Progenitor cell of endocrine pancreas (in vitro differentiated cells): ENCODE measurements around the gene AMMECR1. TPM values are rescaled to one million over a fixed set of nuclear protein-coding genes. Genes with fewer than 3 reads are reported as not detected.

Experiments
- DNase-seq: peaks from one replicate; pipeline ENCODE4 v3.0.0; 2021; ENCODE audit warnings: low spot score; ENCODE audit not compliant: unreplicated experiment
- H3K27ac Mint-ChIP-seq: 2 replicates; pipeline ENCODE4 v1.8.0; 2021; ENCODE audit warnings: mild to moderate bottlenecking, moderate library complexity, mixed read lengths
- H3K27me3 Mint-ChIP-seq: 2 replicates; pipeline ENCODE4 v1.8.0; 2021; ENCODE audit warnings: mixed read lengths
- H3K36me3 Mint-ChIP-seq: 2 replicates; pipeline ENCODE4 v1.8.0; 2022; ENCODE audit warnings: mixed read lengths; ENCODE audit not compliant: insufficient read depth
- H3K4me1 Mint-ChIP-seq: 2 replicates; pipeline ENCODE4 v1.8.0; 2021; ENCODE audit warnings: low read depth, mixed read lengths
- H3K4me3 Mint-ChIP-seq: 2 replicates; pipeline ENCODE4 v1.8.0; 2021; ENCODE audit warnings: low read depth, mild to moderate bottlenecking, moderate library complexity, mixed read lengths
- H3K9me3 Mint-ChIP-seq: 2 replicates; pipeline ENCODE4 v1.8.0; 2021; ENCODE audit warnings: low read depth, mixed read lengths
- total RNA-seq: library from RNA; stranded (reverse); gene quantifications from 2 replicates; pipeline ENCODE4 v1.2.1, GENCODE V29; 2021
- TF ChIP-seq, protein P1 (sequence below): fragments of 200-600 bp; sonication (generic); IDR thresholded peaks from one replicate; pipeline ENCODE4 v1.5.0; 2021; ENCODE audit warnings: antibody characterized with exemption, mild to moderate bottlenecking; ENCODE audit not compliant: unreplicated experiment

Gene AMMECR1
- total RNA-seq, 1 donor from 2014 or later: 27.8 TPM

DNA sequence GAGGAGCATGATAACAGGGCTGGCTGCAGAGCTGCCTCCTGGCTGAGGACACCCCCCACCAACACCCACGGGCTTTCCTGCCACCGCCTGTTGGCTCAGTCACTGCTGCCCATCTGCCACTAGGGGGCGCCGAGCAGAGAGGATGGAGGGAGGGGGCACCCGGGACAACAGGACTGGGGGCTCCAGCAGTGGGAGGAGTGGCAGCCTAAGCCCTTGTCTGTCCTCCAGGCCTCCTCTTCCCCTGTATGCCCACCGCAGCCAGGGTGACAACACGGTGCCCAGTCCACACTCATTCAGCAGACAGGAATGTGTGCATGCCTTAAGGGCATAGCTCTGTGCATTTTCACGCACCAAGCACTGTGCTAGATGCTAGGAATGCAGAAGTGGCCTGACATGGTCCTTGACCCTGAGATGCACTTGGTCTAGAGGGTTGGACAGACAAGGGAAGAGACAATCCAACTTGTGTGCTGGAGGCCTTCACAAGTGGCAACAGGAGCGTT lies 149.9 kb downstream of the AMMECR1 start:
- Mint-ChIP-seq H3K9me3 (no peaks in the 10 kb centered on the region), H3K4me3 (no peak overlapping the region), H3K27ac (no peak overlapping the region), H3K4me1 (no peaks in the 10 kb centered on the region), H3K36me3 (peaks cover 6% of the 10 kb centered on the region), H3K27me3 (no peaks in the 10 kb centered on the region)
- DNase-seq: peak; percentile 15
- TF ChIP-seq, protein P1, sequence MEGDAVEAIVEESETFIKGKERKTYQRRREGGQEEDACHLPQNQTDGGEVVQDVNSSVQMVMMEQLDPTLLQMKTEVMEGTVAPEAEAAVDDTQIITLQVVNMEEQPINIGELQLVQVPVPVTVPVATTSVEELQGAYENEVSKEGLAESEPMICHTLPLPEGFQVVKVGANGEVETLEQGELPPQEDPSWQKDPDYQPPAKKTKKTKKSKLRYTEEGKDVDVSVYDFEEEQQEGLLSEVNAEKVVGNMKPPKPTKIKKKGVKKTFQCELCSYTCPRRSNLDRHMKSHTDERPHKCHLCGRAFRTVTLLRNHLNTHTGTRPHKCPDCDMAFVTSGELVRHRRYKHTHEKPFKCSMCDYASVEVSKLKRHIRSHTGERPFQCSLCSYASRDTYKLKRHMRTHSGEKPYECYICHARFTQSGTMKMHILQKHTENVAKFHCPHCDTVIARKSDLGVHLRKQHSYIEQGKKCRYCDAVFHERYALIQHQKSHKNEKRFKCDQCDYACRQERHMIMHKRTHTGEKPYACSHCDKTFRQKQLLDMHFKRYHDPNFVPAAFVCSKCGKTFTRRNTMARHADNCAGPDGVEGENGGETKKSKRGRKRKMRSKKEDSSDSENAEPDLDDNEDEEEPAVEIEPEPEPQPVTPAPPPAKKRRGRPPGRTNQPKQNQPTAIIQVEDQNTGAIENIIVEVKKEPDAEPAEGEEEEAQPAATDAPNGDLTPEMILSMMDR: peak; percentile 57

DNA sequence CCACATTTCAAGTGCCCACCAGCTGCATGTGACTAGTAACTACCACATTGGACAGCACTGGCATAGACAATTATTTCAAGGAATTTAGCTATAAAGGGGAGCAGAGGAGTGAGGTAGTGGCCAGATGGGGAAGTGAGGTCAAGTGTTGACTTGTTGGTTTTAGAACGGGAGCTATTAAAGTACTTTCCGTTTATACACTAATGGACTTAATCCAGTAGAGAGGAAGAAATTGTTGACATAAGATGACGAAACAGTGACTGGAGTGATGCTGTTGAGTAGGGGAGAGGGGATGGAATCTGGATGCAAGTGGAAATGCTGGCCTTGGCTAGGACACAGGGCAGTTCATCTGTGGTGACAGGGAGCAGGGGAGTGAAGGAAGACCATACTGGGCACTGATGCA lies 154.4 kb downstream of the AMMECR1 start:
- TF ChIP-seq, protein P1: no peak
- no peak overlapping the region for H3K4me3 Mint-ChIP-seq
- no peaks in the 10 kb centered on the region for H3K4me1 Mint-ChIP-seq
- H3K27ac Mint-ChIP-seq: no peak overlapping the region
- H3K36me3 Mint-ChIP-seq: no peaks in the 10 kb centered on the region
- H3K9me3 Mint-ChIP-seq: no peaks in the 10 kb centered on the region
- no peak for DNase-seq
- H3K27me3 Mint-ChIP-seq: no peaks in the 10 kb centered on the region

DNA sequence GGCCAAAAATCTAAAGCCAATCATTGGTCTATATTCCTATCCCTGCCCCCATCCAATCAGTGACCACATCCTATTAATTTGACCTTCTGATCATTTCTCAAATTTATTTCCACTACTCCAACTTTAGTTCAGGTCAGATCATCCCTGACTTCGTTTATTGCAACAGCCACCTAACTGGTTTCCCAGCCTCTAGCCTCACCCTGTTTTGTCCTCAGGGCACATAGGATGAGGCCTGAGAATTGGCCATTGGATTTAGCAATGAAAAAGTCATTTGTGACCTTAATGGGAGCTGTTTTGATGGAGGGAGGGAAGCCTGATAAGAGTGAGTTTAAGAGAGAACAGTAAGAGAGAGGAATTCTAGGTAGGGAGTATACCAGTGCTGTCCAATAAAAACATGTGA lies 155.0 kb downstream of the AMMECR1 start:
- Mint-ChIP-seq H3K4me1 (no peaks in the 10 kb centered on the region), H3K27me3 (no peaks in the 10 kb centered on the region), H3K36me3 (no peaks in the 10 kb centered on the region), H3K27ac (no peak overlapping the region), H3K4me3 (no peak overlapping the region), H3K9me3 (no peaks in the 10 kb centered on the region)
- TF ChIP-seq, protein P1: no peak
- DNase-seq: no peak

DNA sequence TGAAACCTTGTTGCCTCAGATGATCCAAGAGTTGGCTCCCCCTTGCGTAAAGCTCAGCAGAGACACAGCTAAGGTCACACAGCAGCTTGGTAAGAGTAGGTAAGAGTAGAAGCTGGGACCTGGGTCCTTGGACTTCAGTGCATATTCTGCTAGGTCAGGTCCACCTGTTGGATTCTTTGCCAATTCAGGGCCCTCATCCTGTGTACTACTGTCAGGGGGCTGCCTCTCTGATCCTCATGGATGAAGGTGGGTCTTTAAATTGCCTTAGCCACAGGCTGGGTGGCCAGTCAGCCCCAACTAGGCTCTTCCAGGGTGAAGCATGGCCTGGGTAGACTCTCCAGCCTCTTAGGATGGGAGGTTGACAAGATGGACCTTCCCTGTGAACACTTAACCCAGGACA lies 155.8 kb downstream of the AMMECR1 start:
- no peaks in the 10 kb centered on the region for H3K36me3 Mint-ChIP-seq

DNA sequence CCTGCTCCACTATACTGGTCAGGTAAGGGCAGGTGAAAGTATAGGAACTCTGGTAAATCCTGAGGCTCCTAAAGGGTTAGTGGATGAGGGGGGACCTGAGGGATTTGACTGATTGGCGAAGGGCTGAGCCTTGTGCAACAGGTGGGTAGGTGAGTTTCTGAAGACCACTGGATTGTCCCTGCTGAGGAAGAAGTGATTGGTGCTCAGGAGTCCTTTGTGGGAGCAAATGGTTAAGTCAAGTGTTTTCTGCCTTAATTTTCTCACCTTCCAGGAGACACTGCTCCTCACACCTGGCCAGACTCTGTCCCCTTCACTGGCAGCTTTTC lies 156.6 kb downstream of the AMMECR1 start:
- no peaks in the 10 kb centered on the region for H3K27me3 Mint-ChIP-seq
- no peak overlapping the region for H3K27ac Mint-ChIP-seq
- H3K4me3 Mint-ChIP-seq: no peak overlapping the region
- no peaks in the 10 kb centered on the region for H3K36me3 Mint-ChIP-seq
- TF ChIP-seq, protein P1: no peak
- no peaks in the 10 kb centered on the region for H3K4me1 Mint-ChIP-seq
- H3K9me3 Mint-ChIP-seq: no peaks in the 10 kb centered on the region
- DNase-seq: no peak

More for the DNA sequence above, 155.8 kb downstream of the AMMECR1 start:
- no peak for DNase-seq
- Mint-ChIP-seq H3K27ac (no peak overlapping the region), H3K4me3 (no peak overlapping the region), H3K27me3 (no peaks in the 10 kb centered on the region), H3K4me1 (no peaks in the 10 kb centered on the region), H3K9me3 (no peaks in the 10 kb centered on the region)
- TF ChIP-seq, protein P1: no peak
